ENCODE results near the gene PCCA. TPM values are rescaled to one million over a fixed set of nuclear protein-coding genes. Genes with fewer than 3 reads are reported as not detected.

PCCA gene
- total RNA-seq, 4 donors from 2014 or later = 40.1 to 82.8 (median 61.1) TPM

DNA sequence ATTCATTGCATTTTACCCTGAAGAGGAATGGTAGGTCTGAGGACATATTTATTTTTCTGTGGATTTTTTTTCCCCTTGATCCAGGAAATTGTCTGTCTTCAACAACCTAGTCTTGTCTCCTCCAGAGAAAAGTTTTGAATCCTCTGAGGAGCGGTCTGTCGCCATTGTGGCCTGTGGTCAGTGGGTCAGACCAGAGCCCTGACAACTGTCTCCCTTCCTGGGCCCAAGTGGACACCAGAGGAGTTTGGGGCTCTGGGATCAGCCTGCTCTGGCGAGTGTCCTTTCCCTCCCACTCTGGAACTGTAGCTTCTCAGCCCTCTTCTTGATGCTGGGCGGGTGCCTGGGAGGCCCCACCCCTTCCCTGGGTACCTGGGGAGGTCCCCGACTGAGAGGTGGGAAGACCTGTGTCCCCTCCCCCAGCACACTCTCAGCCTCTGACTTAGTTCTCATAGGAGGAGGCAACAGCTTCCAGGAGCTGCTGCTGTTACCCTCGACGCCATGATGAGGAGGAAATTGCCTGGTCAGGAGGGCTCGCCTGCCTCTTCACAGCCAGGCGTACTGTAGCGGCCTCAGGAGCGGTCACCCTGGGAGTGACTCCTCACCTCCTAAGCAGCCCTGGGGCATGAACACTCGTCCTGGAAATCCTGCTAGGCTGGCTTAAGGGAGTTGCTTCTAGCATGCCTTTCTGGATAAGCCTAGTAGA is 389.4 kb downstream of the PCCA start:
- TF ChIP-seq, protein P1, sequence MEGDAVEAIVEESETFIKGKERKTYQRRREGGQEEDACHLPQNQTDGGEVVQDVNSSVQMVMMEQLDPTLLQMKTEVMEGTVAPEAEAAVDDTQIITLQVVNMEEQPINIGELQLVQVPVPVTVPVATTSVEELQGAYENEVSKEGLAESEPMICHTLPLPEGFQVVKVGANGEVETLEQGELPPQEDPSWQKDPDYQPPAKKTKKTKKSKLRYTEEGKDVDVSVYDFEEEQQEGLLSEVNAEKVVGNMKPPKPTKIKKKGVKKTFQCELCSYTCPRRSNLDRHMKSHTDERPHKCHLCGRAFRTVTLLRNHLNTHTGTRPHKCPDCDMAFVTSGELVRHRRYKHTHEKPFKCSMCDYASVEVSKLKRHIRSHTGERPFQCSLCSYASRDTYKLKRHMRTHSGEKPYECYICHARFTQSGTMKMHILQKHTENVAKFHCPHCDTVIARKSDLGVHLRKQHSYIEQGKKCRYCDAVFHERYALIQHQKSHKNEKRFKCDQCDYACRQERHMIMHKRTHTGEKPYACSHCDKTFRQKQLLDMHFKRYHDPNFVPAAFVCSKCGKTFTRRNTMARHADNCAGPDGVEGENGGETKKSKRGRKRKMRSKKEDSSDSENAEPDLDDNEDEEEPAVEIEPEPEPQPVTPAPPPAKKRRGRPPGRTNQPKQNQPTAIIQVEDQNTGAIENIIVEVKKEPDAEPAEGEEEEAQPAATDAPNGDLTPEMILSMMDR (IDR thresholded peaks at IDR 0.05; ENCODE audit: low read depth) = no peak

DNA sequence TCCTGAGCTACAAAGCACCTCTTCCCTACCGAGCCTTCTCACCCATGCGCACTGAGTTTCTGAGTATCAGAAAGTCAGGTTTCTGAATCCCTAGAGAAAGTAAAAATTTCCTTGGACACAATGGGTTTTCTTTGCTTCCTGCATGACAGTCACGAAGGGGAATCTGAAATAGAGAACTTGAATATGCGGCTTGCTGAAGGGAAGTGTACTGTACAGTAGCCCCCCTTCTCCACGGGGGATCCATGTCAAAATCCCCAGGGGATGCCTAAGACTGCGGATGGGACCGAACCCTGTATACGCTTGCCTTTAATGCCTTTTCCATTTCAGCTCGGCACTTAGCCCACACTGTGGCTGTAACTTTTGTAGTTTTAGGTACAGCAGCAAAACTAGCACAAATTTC is 391.8 kb downstream of the PCCA start:
- TF ChIP-seq, protein P1 (IDR thresholded peaks at IDR 0.05; ENCODE audit: low read depth) = no peak

DNA sequence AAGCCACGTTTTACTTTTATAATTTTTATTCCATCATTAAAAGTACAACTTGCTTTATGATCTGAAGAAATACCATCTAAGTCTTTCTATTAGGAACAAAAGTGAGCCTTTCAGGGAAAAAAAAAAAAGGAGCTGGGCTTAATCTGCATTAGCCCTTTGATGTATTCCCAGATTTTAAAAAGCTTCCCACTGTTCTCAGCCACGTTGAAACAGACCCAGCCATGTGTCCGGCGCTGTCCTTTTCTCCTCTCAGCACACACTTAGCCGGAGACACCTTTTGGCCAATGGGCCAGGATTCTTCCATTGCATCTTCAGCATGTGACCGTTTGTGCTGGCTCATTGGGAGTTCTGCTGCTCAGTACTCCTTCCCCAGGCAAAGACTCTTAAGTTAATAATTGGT is 394.2 kb downstream of the PCCA start:
- TF ChIP-seq, protein P1 (IDR thresholded peaks at IDR 0.05; ENCODE audit: low read depth) = no peak

DNA sequence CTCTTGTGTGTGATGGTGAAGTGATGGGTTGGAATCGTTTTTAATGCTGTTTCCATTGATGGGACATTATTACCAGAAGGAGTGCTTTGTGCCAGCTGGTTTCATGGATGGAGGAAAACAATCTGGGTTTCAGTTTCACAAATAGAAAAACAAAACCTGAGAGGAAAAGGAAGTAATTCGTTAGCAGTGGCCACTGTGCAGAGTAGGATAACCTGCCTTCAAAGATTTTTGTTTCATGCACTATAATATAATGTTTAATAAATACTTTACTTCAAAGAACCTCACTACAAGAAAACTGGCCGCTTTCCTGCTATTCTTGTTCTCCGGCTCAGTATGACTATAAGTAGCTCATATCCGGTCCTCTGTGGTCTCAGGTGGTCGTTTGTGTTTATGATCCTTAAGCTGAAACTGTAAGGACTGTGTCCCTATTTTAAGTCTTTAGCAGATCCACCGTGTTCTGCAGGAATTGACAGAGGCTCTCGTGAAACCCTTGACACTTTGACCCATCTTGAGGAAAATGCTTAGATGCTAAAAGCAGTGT is 395.0 kb downstream of the PCCA start:
- TF ChIP-seq, protein P1 (IDR thresholded peaks at IDR 0.05; ENCODE audit: low read depth) = no peak

DNA sequence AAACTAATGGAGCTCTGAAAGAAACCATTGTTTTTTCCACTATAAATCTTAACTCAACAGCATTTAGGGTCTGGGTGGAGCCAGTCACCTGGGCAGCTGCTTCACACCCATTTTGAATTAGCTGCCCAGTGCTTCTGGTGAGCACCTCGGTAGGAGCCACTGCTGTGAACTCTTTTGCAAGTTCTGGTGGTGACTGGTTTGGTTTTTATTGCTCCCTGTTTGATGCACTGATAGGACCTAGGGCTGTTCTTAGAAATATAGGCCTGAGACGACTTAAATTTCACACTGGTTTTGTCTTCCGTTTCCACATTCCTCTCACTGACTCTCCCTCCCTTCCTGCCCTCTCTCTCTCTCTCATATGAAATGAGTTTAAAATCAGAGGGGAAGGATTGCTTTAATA is 395.8 kb downstream of the PCCA start:
- TF ChIP-seq, protein P1 (IDR thresholded peaks at IDR 0.05; ENCODE audit: low read depth) = no peak

DNA sequence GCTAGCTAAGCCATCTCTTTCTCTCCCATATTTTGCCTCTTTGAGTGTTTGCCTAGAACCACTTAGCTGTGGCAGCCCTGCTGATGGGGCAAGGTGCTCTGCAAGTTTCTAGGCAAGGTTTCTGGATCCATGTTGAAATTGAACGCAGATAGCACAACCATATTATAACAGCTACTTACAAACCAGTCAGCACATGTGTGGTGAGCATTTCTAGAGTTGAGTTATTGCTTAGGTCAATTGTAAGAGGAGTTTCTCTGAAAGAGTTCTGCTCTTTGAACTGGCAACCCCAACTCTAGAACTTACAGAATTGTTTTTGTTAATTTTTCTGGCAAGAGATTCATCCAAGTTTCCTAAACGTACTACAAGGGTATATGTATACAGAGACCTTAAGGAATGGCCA is 396.4 kb downstream of the PCCA start:
- TF ChIP-seq, protein P1 (IDR thresholded peaks at IDR 0.05; ENCODE audit: low read depth) = no peak

DNA sequence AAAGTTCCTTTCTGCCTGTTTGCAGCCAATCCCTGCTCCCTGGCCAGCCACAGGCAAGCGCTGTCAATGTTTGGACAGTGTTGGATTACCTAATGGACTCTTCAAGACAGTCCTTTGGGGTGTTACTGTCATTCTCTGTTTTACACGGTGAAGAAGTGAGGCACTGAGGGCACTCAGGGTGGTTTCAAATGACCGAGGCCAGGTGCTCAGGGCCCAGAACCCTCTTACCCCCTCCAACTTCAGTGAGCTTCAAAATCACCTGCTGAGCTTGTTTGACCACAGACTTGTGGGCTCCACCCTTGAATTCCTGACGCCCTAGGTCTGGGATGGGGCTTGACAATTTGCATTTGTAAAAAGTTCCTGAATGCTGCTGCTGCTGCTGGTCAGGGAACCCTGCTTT is 401.8 kb downstream of the PCCA start:
- TF ChIP-seq, protein P1 (IDR thresholded peaks at IDR 0.05; ENCODE audit: low read depth) = no peak

All from subcutaneous adipose tissue (tissue), 4 donors.